Endometrial microvascular endothelial cells (primary cell): ENCODE data around the gene SIX5. TPM values are rescaled to one million over a fixed set of nuclear protein-coding genes. Genes with fewer than 3 reads are reported as not detected.
"Not testable (repeated sequence)": the region's sequence is repeated elsewhere in the genome, so short reads cannot be mapped to it uniquely, and the experiment has no call there.

ENCODE experiments used
- in situ Hi-C: cut with HindIII; loops from 2 replicates; pipeline ENCODE4 v1.10.0; 2017; ENCODE audit warnings: low sequenced_read_pairs, low pct_unique_long_range_greater_than_20kb; ENCODE audit errors: inconsistent ontology term
- total RNA-seq: library from RNA; depleted of rRNA; stranded (reverse); fragments of >200 nt; gene quantifications from one replicate; pipeline ENCODE4 v1.2.3, GENCODE V29; 2015; ENCODE audit errors: inconsistent ontology term

SIX5 gene
- total RNA-seq, 1 donor from 2014 or later, result 6.8 TPM

- in situ Hi-C loops, result no loop called here
These were observed 38.4 kb downstream of the SIX5 start, which contains the start of gene FBXO46 for GRCh38 chr19:45730368-45731288. TSS of gene FBXO46 (minus strand) at chr19:45730896. CDS start at chr19:45713495, 17,401 bp downstream.

DNA sequence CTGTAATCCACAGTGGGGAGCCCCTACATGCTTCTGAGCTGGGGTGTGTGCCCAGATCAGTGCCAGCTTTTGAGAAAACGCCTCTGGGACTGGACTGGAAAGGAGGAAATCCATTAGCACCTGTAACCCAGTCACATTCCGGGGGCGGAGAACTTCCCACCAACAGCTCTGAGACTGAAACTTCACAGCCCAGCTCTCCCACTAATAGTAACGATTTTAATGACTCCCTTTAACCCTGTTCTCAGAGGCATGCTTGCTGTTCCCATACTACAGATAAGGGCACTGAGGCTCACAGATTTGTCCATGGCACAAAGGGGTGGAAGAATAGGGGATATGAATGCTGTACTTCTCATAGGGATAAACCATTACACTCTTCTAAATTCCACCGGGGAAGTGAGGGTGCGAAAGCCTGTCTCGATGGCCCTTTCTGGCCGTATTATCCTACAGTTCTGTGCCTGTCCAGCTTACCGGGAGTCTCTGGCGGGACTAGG, 39.2 kb downstream of the SIX5 start:
- in situ Hi-C loops, result no loop called here

- in situ Hi-C loops, result not testable (repeated sequence)
These were observed 40.4 kb downstream of the SIX5 start for GRCh38 chr19:45728683-45729082.

DNA sequence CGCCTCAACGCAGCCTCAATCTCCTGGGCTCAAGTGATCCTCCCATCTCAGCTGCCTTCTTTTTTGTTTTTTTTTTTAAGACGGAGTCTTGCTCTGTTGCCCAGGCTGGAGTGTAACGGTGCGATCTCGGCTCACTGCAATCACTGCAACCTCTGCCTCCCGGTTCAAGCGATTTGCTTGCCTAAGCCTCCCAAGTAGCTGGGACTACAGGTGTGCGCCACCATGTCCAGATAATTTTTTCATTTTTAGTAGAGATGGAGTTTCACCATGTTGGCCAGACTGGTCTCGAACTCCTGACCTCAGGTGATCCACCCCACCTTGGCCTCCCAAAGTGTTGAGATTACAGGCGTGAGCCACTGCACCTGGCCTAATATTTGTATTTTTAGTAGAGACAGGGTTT, 49.0 kb downstream of the SIX5 start:
- in situ Hi-C loops, result not testable (repeated sequence)

GRCh38 chr19:45717983-45718650, 50.9 kb downstream of the SIX5 start:
- in situ Hi-C loops, result no loop called here

DNA sequence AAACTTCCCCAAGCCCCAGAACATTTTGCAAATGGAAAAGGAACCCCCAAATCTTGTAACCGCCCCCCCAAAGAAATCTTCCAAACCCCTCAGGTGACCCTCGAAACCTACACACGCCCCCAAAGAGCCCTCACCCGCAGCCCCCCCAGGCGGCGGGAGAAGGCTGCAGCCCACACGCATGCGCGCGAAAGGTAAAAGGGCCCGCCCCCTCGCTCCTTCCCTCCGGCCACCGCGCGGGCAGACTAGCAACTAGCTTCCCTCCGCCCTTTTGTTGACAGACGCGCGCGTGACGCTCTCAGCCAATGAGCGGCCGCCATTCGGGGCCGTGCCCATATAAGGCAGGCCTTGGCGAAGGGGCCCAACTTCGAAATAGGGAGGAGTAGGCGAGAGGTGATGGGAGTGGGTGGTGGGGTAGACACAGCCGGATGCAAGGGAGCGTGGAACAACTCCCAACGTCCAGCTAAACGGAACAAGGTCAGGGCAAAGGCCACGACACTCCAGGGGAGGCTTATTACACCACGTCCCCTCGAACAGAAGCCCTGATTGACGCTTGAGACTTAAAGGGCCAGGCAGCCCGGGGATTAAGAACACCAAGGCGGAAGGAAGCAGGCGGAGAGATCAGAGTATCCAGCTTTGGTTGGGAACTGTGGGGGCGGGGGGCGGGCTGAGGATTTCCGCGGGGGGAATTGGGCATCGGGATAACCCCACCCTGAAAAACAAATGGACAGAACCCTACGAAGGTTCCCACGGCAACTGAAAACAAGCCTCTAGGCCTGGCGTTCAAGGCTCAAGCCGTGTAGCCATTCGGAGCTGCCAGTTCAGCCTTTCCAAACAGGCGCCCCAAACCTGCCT, 51.7 kb downstream of the SIX5 start:
- in situ Hi-C loops, result no loop called here

- in situ Hi-C loops, result no loop called here
These were observed 52.5 kb downstream of the SIX5 start for GRCh38 chr19:45716359-45717130.

DNA sequence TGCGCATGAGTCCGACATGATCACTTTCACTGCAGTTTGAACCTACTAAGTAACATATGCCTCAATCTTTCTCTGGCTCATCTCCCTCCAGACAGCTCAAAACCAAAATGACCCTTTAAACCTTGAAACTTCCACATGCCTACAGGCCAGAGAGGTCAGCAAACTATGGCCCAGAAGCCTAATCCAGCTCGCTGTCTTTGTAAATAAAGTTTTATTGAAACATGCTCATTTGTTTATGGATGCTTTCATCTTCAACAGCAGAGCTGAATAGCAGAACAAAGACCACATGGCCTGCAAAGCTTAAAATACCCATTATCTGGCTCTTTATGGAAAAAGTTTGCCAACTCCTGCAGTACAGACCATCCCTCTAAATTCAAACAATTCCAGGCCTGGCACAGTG, 53.9 kb downstream of the SIX5 start:
- in situ Hi-C loops, result no loop called here

Other genes with a start within 250 kb of the SIX5 start
- gene OPA3, start 184.4 kb downstream of the SIX5 start, total RNA-seq, result 10.6 TPM
- 42.0 TPM for gene GPR4, start 167.0 kb downstream of the SIX5 start, total RNA-seq
- 24.0 TPM for gene EML2, start 129.9 kb downstream of the SIX5 start, total RNA-seq
- gene GIPR, start 101.0 kb downstream of the SIX5 start, total RNA-seq, result not detected
- 239 TPM for gene SNRPD2, start 77.3 kb downstream of the SIX5 start, total RNA-seq
- gene QPCTL, start 76.6 kb downstream of the SIX5 start, total RNA-seq, result 21.3 TPM
- 10.7 TPM for gene FBXO46, start 38.4 kb downstream of the SIX5 start, total RNA-seq
- gene MEIOSIN, start 35.8 kb downstream of the SIX5 start, total RNA-seq, result not detected
- gene DMPK, start 13.2 kb upstream of the SIX5 start, total RNA-seq, result 8.6 TPM
- 40.3 TPM for gene DMWD, start 23.6 kb upstream of the SIX5 start, total RNA-seq
- not detected for gene RSPH6A, start 46.1 kb upstream of the SIX5 start, total RNA-seq
- 44.8 TPM for gene SYMPK, start 93.9 kb upstream of the SIX5 start, total RNA-seq
- not detected for gene FOXA3, start 95.1 kb upstream of the SIX5 start, total RNA-seq
- 13.6 TPM for gene IRF2BP1, start 116.9 kb upstream of the SIX5 start, total RNA-seq
- 0.84 TPM for gene MYPOP, start 133.4 kb upstream of the SIX5 start, total RNA-seq
- gene NANOS2, start 145.5 kb upstream of the SIX5 start, total RNA-seq, result not detected
- 8.8 TPM for gene NOVA2, start 204.6 kb upstream of the SIX5 start, total RNA-seq
- gene CCDC61, start 226.2 kb upstream of the SIX5 start, total RNA-seq, result 4.9 TPM